Neuronal stem cell (in vitro differentiated cells): ENCODE results near the gene UBAC2.

ENCODE experiments used
- DNase-seq: peaks from one replicate; pipeline ENCODE4 v3.0.0-alpha.2; 2013; ENCODE audit warnings: low spot score
- H2AFZ ChIP-seq: one replicate; pipeline ENCODE4 v1.6.1; 2013; ENCODE audit warnings: mild to moderate bottlenecking, low read length, inconsistent platforms
- H2AK5ac ChIP-seq: 2 replicates; pipeline ENCODE4 v1.6.1; 2013; ENCODE audit warnings: low read depth, mild to moderate bottlenecking, inconsistent platforms, low read length, moderate library complexity, mixed read lengths
- H2BK120ac ChIP-seq: 2 replicates; pipeline ENCODE4 v1.6.1; 2013; ENCODE audit warnings: low read depth, mild to moderate bottlenecking, inconsistent platforms, low read length, moderate library complexity, mixed read lengths
- H2BK12ac ChIP-seq: one replicate; pipeline ENCODE4 v1.6.1; 2013; ENCODE audit warnings: low read length, inconsistent platforms
- H2BK15ac ChIP-seq: 2 replicates; pipeline ENCODE4 v1.6.1; 2013; ENCODE audit warnings: mild to moderate bottlenecking, low read length, inconsistent platforms, mixed read lengths
- H2BK5ac ChIP-seq: one replicate; pipeline ENCODE4 v1.6.1; 2013; ENCODE audit warnings: inconsistent platforms, mild to moderate bottlenecking, low read length, moderate library complexity
- H3K14ac ChIP-seq: one replicate; pipeline ENCODE4 v1.6.1; 2013; ENCODE audit warnings: low read length, inconsistent platforms
- H3K18ac ChIP-seq: 2 replicates; pipeline ENCODE4 v1.6.1; 2013; ENCODE audit warnings: low read length, inconsistent platforms
- H3K23ac ChIP-seq: 2 replicates; pipeline ENCODE4 v1.6.1; 2013; ENCODE audit warnings: low read depth, mild to moderate bottlenecking, mixed read lengths, low read length, inconsistent platforms; ENCODE audit not compliant: poor library complexity
- H3K27ac ChIP-seq: replicated peaks from 3 replicates; pipeline ENCODE4 v1.5.1; 2013; ENCODE audit warnings: low read length, inconsistent platforms
- H3K27me3 ChIP-seq, 3 experiments: 2 replicates each; pipeline ENCODE4 v1.6.1; 2013; ENCODE audit warnings: low read length in 3 of 3, mild to moderate bottlenecking in 2 of 3, inconsistent platforms in 1 of 3, low read depth in 1 of 3, mixed read lengths in 1 of 3, moderate library complexity in 1 of 3; ENCODE audit not compliant: control insufficient read depth in 3 of 3, insufficient read depth in 3 of 3
- H3K36me3 ChIP-seq, 2 donors: replicated peaks in 1 of 2; 2 replicates each; pipeline ENCODE4 v1.6.1; 2013; ENCODE audit warnings: low read length in 2 of 2; ENCODE audit not compliant: control insufficient read depth in 2 of 2, insufficient read depth in 2 of 2
- H3K4ac ChIP-seq: 2 replicates; pipeline ENCODE4 v1.6.1; 2013; ENCODE audit warnings: inconsistent platforms, mild to moderate bottlenecking, low read length, moderate library complexity
- H3K4me1 ChIP-seq, 2 donors: 1 replicate in 1 of 2; 2 replicates in 1 of 2; pipeline ENCODE4 v1.6.1; 2013; ENCODE audit warnings: low read length in 2 of 2, low read depth in 1 of 2; ENCODE audit not compliant: control insufficient read depth in 2 of 2, insufficient read depth in 1 of 2
- H3K4me2 ChIP-seq: one replicate; pipeline ENCODE4 v1.6.1; 2013; ENCODE audit warnings: mild to moderate bottlenecking, low read length, inconsistent platforms; ENCODE audit not compliant: insufficient read depth, poor library complexity, severe bottlenecking
- H3K4me3 ChIP-seq, 2 donors: 2 replicates each; pipeline ENCODE4 v1.5.1; 2013; ENCODE audit warnings: low read length in 2 of 2, mild to moderate bottlenecking in 2 of 2, inconsistent platforms in 1 of 2, moderate library complexity in 1 of 2
- H3K79me1 ChIP-seq: one replicate; pipeline ENCODE4 v1.6.1; 2013; ENCODE audit warnings: low read depth, mild to moderate bottlenecking, inconsistent platforms, low read length, moderate library complexity
- H3K9ac ChIP-seq: one replicate; pipeline ENCODE4 v1.6.1; 2013; ENCODE audit warnings: mild to moderate bottlenecking, low read depth, low read length, inconsistent platforms; ENCODE audit not compliant: poor library complexity
- H3K9me3 ChIP-seq, 2 donors: replicated peaks in 1 of 2; 2 replicates each; pipeline versions ENCODE3 to v1.6.1; 2013; ENCODE audit warnings: low read length in 2 of 2, mild to moderate bottlenecking in 2 of 2, inconsistent platforms in 1 of 2, low read depth in 1 of 2, mixed read lengths in 1 of 2, moderate library complexity in 1 of 2; ENCODE audit not compliant: control insufficient read depth in 2 of 2, insufficient read depth in 1 of 2
- H4K8ac ChIP-seq: one replicate; pipeline ENCODE4 v1.6.1; 2013; ENCODE audit warnings: low read depth, mild to moderate bottlenecking, inconsistent platforms, low read length, moderate library complexity
- H4K91ac ChIP-seq: one replicate; pipeline ENCODE4 v1.6.1; 2013; ENCODE audit warnings: low read length, low read depth, mild to moderate bottlenecking, inconsistent platforms; ENCODE audit not compliant: poor library complexity
- WGBS, 2 donors: extraction: QIAGEN DNeasy Blood & Tissue Kit; methylation state at CpG; one replicate each; pipeline ENCODE4 v1.1.7; 2013; ENCODE audit warnings: missing lambda C conversion rate in 2 of 2, mixed read lengths in 1 of 2; ENCODE audit not compliant: insufficient read length in 2 of 2, insufficient replicate concordance in 1 of 2; ENCODE audit errors: extremely low coverage in 2 of 2; 5-methylcytosine and 5-hydroxymethylcytosine counted together

UBAC2 gene

DNA sequence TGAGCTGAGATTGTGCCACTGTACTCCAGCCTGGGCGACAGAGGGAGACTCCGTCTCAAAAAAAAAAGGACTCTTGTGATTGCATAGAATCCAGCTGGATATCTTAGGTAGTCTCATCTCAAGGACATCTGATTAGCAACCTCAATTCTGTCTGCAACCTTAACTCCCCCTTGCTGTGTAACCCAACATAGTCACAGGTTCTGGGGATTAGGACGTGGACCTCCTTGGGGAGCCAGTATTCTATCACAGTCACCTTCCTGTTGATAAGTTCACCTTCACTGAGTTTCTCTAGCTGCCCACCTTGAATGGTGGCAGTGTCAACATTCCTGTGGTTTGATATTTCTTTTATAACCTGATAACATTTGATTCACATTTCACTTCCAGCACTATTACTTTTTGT is 30.3 kb downstream of the UBAC2 start:
- no peak for DNase-seq
- WGBS, 2 donors: no CpG with 5 or more reads among the region's 3 CpGs
- H3K36me3 ChIP-seq: peaks cover 0 to 2% of the 10 kb centered on the region in 2 donors
- H2BK5ac ChIP-seq: no peak overlapping the region
- no peak overlapping the region for H3K4ac ChIP-seq
- H3K4me1 ChIP-seq: peaks cover 0 to 3% of the 10 kb centered on the region in 2 donors
- no peak overlapping the region for H2BK15ac ChIP-seq
- no peak overlapping the region for H4K91ac ChIP-seq
- H3K79me1 ChIP-seq: peaks cover 5% of the 10 kb centered on the region
- no peak overlapping the region for H3K18ac ChIP-seq
- no peaks in the 10 kb centered on the region for H3K27me3 ChIP-seq
- H2AFZ ChIP-seq: no peak overlapping the region
- H4K8ac ChIP-seq: no peak overlapping the region
- H3K27ac ChIP-seq: no peak overlapping the region
- no peak overlapping the region for H2BK12ac ChIP-seq
- no peak overlapping the region for H2BK120ac ChIP-seq
- no peak overlapping the region for H3K14ac ChIP-seq
- H3K4me3 ChIP-seq: no peak overlapping the region
- H3K9ac ChIP-seq: no peak overlapping the region
- no peak overlapping the region for H2AK5ac ChIP-seq
- no peak overlapping the region for H3K4me2 ChIP-seq
- H3K9me3 ChIP-seq: no peaks in the 10 kb centered on the region
- no peak overlapping the region for H3K23ac ChIP-seq

- H3K36me3 ChIP-seq: peaks cover 0 to 2% of the 10 kb centered on the region in 2 donors
- no peak overlapping the region for H3K4ac ChIP-seq
- peaks cover 5% of the 10 kb centered on the region for H3K79me1 ChIP-seq
- H3K4me2 ChIP-seq: no peak overlapping the region
- DNase-seq: no peak
- no peak overlapping the region for H2BK15ac ChIP-seq
- no peak overlapping the region for H3K14ac ChIP-seq
- H3K18ac ChIP-seq: no peak overlapping the region
- WGBS, 2 donors: no CpG with 5 or more reads among the region's 1 CpG
- H3K4me1 ChIP-seq: peaks cover 0 to 3% of the 10 kb centered on the region in 2 donors
- H3K27me3 ChIP-seq: no peaks in the 10 kb centered on the region
- no peak overlapping the region for H2BK12ac ChIP-seq
- H2BK5ac ChIP-seq: no peak overlapping the region
- no peak overlapping the region for H3K9ac ChIP-seq
- H3K9me3 ChIP-seq: no peaks in the 10 kb centered on the region
- H4K91ac ChIP-seq: no peak overlapping the region
- no peak overlapping the region for H4K8ac ChIP-seq
- H2BK120ac ChIP-seq: no peak overlapping the region
- no peak overlapping the region for H2AFZ ChIP-seq
- H2AK5ac ChIP-seq: no peak overlapping the region
- H3K23ac ChIP-seq: no peak overlapping the region
- H3K27ac ChIP-seq: no peak overlapping the region
- H3K4me3 ChIP-seq: no peak overlapping the region
Measured at GRCh38 chr13:99231721-99232120, 31.1 kb downstream of the UBAC2 start.

- Histone ChIP-seq H2BK120ac (no peak overlapping the region), H3K4me2 (no peak overlapping the region), H3K79me1 (peaks cover 5% of the 10 kb centered on the region), H4K8ac (no peak overlapping the region), H2AK5ac (no peak overlapping the region), H2AFZ (no peak overlapping the region), H3K9me3 (peaks cover 3 to 4% of the 10 kb centered on the region in 2 donors), H2BK12ac (no peak overlapping the region), H2BK15ac (no peak overlapping the region), H3K36me3 (peaks cover 14 to 31% of the 10 kb centered on the region in 2 donors), H3K4ac (no peak overlapping the region), H3K4me3 (no peak overlapping the region), H2BK5ac (no peak overlapping the region), H3K14ac (no peak overlapping the region), H3K18ac (no peak overlapping the region), H4K91ac (no peak overlapping the region), H3K23ac (no peak overlapping the region), H3K27me3 (no peaks in the 10 kb centered on the region), H3K4me1 (no peaks in the 10 kb centered on the region), H3K27ac (no peak overlapping the region), H3K9ac (no peak overlapping the region)
- no CpG with 5 or more reads among the region's 8 CpGs for WGBS, 2 donors
- no peak for DNase-seq
Measured at GRCh38 chr13:99237981-99238662, 37.5 kb downstream of the UBAC2 start.

GRCh38 chr13:99246100-99246499 is 45.4 kb downstream of the UBAC2 start:
- no peaks in the 10 kb centered on the region for H3K4me1 ChIP-seq
- H3K4ac ChIP-seq: no peak overlapping the region
- no peak overlapping the region for H2BK12ac ChIP-seq
- H3K18ac ChIP-seq: no peak overlapping the region
- H2BK5ac ChIP-seq: no peak overlapping the region
- H3K4me3 ChIP-seq: no peak overlapping the region
- no peak for DNase-seq
- no peak overlapping the region for H2BK15ac ChIP-seq
- H3K9me3 ChIP-seq: no peaks in the 10 kb centered on the region
- WGBS, 2 donors: no CpG with 5 or more reads among the region's 1 CpG
- H3K27ac ChIP-seq: no peak overlapping the region
- no peak overlapping the region for H2AK5ac ChIP-seq
- no peak overlapping the region for H3K4me2 ChIP-seq
- no peaks in the 10 kb centered on the region for H3K79me1 ChIP-seq
- H2BK120ac ChIP-seq: no peak overlapping the region
- H3K14ac ChIP-seq: no peak overlapping the region
- H4K8ac ChIP-seq: no peak overlapping the region
- H3K36me3 ChIP-seq: peaks cover 0 to 30% of the 10 kb centered on the region in 2 donors
- H2AFZ ChIP-seq: no peak overlapping the region
- H3K27me3 ChIP-seq: no peaks in the 10 kb centered on the region
- H3K23ac ChIP-seq: no peak overlapping the region
- H4K91ac ChIP-seq: no peak overlapping the region
- H3K9ac ChIP-seq: no peak overlapping the region
